GM12875 (cell line): ENCODE data around the gene HSPB7.
"Not testable (repeated sequence)": the region's sequence is repeated elsewhere in the genome, so short reads cannot be mapped to it uniquely, and the experiment has no call there.

Experiments used
- H3K4me3 ChIP-seq: one replicate; pipeline ENCODE4 v1.5.1; 2011; ENCODE audit warnings: low read depth, low read length, control low read depth
- CTCF ChIP-seq: IDR thresholded peaks from 2 replicates; pipeline ENCODE4 v1.5.1; 2011; ENCODE audit warnings: low read depth, mild to moderate bottlenecking, control low read depth, inconsistent platforms, low read length, moderate library complexity, borderline replicate concordance; ENCODE audit not compliant: insufficient read depth

Gene HSPB7

GRCh38 chr1:16043950-16044349, 26.1 kb upstream of the HSPB7 start:
- no peak for TF ChIP-seq CTCF
- H3K4me3 ChIP-seq = no peak overlapping the region

- H3K4me3 ChIP-seq = no peak within 1 kb of the TSS
- TF ChIP-seq CTCF = no peak
Measured at GRCh38 chr1:16043521-16043920, 25.7 kb upstream of the HSPB7 start, which contains the start of gene CLCNKB. CLCNKB (plus strand) TSS chr1:16043782; CDS start chr1:16044493, 711 bp downstream.

DNA sequence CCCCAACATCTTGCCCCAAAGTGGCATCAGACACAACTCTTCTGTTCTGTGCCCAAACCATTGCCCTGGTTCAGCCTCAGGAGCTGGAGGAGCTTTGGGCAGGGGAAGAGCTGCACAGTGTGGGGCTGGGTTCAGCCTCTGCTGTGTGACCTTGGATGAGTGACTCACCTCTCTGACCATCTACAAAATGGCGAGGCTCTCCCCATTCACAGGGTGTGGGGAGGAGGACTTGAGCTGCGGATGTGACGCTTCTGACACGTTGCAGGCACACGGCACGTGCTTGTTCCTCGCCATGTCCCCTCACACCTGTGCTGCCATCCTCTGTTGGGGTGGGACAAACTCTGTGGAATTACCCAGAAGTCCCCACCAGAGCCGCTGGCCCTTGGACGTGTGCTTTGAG, 24.8 kb upstream of the HSPB7 start:
- H3K4me3 ChIP-seq = not testable (repeated sequence)

DNA sequence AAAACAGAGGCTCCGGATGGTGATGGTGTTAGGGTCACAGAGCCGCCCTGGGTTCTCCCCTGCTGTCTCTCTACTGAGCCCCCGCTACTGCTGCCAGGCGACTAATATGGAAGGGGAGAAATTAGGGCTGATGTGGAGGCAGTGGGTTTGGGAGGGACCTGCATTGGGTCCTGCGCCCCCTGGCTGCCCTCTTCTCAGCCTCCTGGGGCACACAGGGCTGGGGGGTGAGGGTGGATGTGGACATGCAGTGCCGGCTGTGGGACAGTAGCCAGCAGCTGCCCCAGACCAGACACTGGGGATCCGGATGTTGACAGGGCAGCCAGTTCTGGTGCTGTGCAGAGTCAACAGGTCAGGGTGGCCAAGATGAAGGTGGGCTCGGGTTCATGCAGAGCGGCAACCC, 24.3 kb upstream of the HSPB7 start:
- TF ChIP-seq CTCF = 0 out of 2 replicates have a peak, but pooled peaks have one; percentile 17

GRCh38 chr1:16041200-16041599, 23.4 kb upstream of the HSPB7 start:
- no peak overlapping the region for H3K4me3 ChIP-seq
- TF ChIP-seq CTCF = no peak

More for the DNA sequence above, 24.3 kb upstream of the HSPB7 start:
- no peak overlapping the region for H3K4me3 ChIP-seq

- not testable (repeated sequence) for H3K4me3 ChIP-seq
Measured at GRCh38 chr1:16039871-16040270, 22.0 kb upstream of the HSPB7 start.

DNA sequence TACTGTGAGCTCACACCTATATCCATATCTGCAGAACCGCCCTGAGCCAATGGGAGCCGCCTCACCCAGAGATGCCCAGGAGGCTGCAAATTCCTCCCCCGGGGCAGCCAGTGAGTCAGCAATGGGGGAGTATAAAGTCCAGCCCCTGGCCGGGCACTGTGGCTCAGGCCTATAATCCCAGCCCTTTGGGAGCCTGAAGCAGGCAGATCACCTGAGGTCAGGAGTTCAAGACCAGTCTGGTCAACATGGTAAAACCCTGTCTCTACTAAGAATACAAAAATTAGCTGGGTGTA, 20.7 kb upstream of the HSPB7 start:
- no peak for TF ChIP-seq CTCF

DNA sequence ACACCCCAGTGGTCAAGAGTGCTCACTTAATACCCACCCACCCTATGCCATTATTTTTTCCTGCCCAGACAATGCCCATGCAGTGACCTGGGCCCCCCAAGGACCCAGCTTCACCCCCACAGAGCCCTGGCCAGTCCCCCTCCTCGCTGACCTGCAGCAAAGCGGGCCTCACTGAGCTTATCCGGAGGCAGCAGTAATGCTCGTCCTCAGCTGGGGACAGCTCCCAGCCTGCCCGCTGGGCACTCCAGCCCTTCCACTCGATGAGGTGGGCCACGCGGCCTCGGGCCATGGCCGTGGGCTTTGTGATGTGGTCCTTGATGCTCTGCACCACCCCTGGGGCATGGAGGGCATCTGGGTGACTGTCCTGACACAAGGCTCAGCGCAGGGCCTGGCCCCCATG, 18.6 kb upstream of the HSPB7 start:
- not testable (repeated sequence) for H3K4me3 ChIP-seq

More for the DNA sequence above, 20.7 kb upstream of the HSPB7 start:
- H3K4me3 ChIP-seq = no peak overlapping the region

- not testable (repeated sequence) for H3K4me3 ChIP-seq
Measured at GRCh38 chr1:16033103-16033632, 15.3 kb upstream of the HSPB7 start.
